Subcutaneous adipose tissue (tissue), 4 donors: Measurements from ENCODE around the gene ARHGAP11B. TPM values are rescaled to one million over a fixed set of nuclear protein-coding genes. Genes with fewer than 3 reads are reported as not detected.
"Not testable (repeated sequence)": the region's sequence is repeated elsewhere in the genome, so short reads cannot be mapped to it uniquely, and the experiment has no call there.

Experiments used
- CTCF ChIP-seq: fragments of 450-650 bp; IDR thresholded peaks from one replicate; pipeline ENCODE4 v1.5.1; 2016; ENCODE audit warnings: low read depth, mild to moderate bottlenecking, control low read depth, antibody characterized with exemption, moderate library complexity
- small RNA-seq: library from RNA; depleted of rRNA; stranded (forward); fragments of <200 nt; gene quantifications from one replicate; pipeline ENCODE3, GENCODE V24; 2016
- total RNA-seq, 4 donors: library from RNA; depleted of rRNA; stranded (reverse); fragments of >200 nt; gene quantifications; one replicate each; pipeline ENCODE4 v1.1.0, GENCODE V29; 2016

ARHGAP11B gene

GRCh38 chr15:30625436-30626193, at the start of gene ARHGAP11B:
TSS of gene ARHGAP11B (plus strand) at chr15:30626128.
- TF ChIP-seq CTCF, result not testable (repeated sequence)

- TF ChIP-seq CTCF, result not testable (repeated sequence)
These were observed 22.1 kb upstream of the ARHGAP11B start, which contains the start of gene GOLGA8H for GRCh38 chr15:30603796-30604195. TSS of gene GOLGA8H (plus strand) at chr15:30604028. CDS start at chr15:30604126, 98 bp downstream.

- no peak for TF ChIP-seq CTCF
These were observed 24.3 kb downstream of the ARHGAP11B start for GRCh38 chr15:30650012-30650929.

- no peak for TF ChIP-seq CTCF
These were observed 44.1 kb downstream of the ARHGAP11B start for GRCh38 chr15:30670056-30670455.

- TF ChIP-seq CTCF, result no peak
These were observed 45.4 kb downstream of the ARHGAP11B start for GRCh38 chr15:30671309-30671708.

- no peak for TF ChIP-seq CTCF
These were observed 49.2 kb downstream of the ARHGAP11B start for GRCh38 chr15:30675126-30675525.

Small RNA genes within 50 kb of the gene (small RNA-seq; reads per million reads assigned to genes)
- gene RF00019, result 0.49 reads per million
- not detected for gene RF00096
- not detected for gene RN7SL628P

Other genes with a start within 250 kb of the ARHGAP11B start
- 10 to 100 TPM in 2 of 4 donors, 1 to 10 TPM in 1, not detected in 1; 1.1 to 21.1 (median 10.1) TPM for gene CHRFAM7A, start 232.6 kb upstream of the ARHGAP11B start, total RNA-seq
- 1 to 10 TPM; 2.0 to 7.5 (median 5.5) TPM for gene GOLGA8R, start 211.9 kb upstream of the ARHGAP11B start, total RNA-seq
- 1 to 10 TPM; 1.8 to 9.0 (median 5.1) TPM for gene GOLGA8Q, start 74.1 kb upstream of the ARHGAP11B start, total RNA-seq
- gene GOLGA8H, start 22.1 kb upstream of the ARHGAP11B start, total RNA-seq, result 1 to 10 TPM in 2 of 4 donors, under 1 TPM in 1, not detected in 1; 0.65 to 4.1 (median 1.5) TPM